HEK293 (cell line): ENCODE measurements around the gene S1PR4.
A peak's percentile ranks its signal among the peaks of the same experiment; 100 is the strongest.

Experiments used
- CTCF ChIA-PET: fragments of 350-600 bp; formaldehyde crosslinking; extraction: SDS; loops from one replicate; lab custom pipeline; 2021; ENCODE audit warnings: antibody characterized with exemption; lab: Yijun Ruan, JAX
- POLR2A ChIA-PET: fragments of 300-600 bp; formaldehyde crosslinking; extraction: SDS; loops from one replicate; lab custom pipeline; 2020; ENCODE audit warnings: antibody characterized with exemption, inconsistent platforms; lab: Yijun Ruan, JAX
- H3K27ac ChIP-seq: fragments of 200-500 bp; sonication (Bioruptor generic); 2 replicates; pipeline ENCODE4 v1.5.1; 2014; ENCODE audit warnings: low read depth, low read length, control low read depth, inconsistent platforms; ENCODE audit errors: extremely low read depth
- H3K36me3 ChIP-seq, 2 experiments: fragments of 200-500 bp in 1 of 2; sonication (Bioruptor generic) in 1 of 2; 1 replicate in 1 of 2; 2 replicates in 1 of 2; pipeline ENCODE4 v1.5.1; 2014 to 2017; ENCODE audit warnings: inconsistent platforms in 2 of 2, low read length in 2 of 2; ENCODE audit not compliant: control insufficient read depth in 2 of 2, insufficient read depth in 1 of 2
- H3K4me1 ChIP-seq: fragments of 200-500 bp; sonication (Bioruptor generic); 2 replicates; pipeline ENCODE4 v1.5.1; 2014; ENCODE audit warnings: mild to moderate bottlenecking, low read length, inconsistent platforms; ENCODE audit not compliant: control insufficient read depth, insufficient read depth
- H3K4me3 ChIP-seq: 2 replicates; pipeline ENCODE4 v1.5.1; 2011; ENCODE audit warnings: low read depth, mild to moderate bottlenecking, control low read depth, low read length, moderate library complexity
- H3K9me3 ChIP-seq: fragments of 200-500 bp; sonication (Bioruptor generic); 2 replicates; pipeline ENCODE4 v1.5.1; 2014; ENCODE audit warnings: low read depth, low read length, inconsistent platforms; ENCODE audit not compliant: control insufficient read depth, insufficient read depth
- EGR2 ChIP-seq: fragments of 450-650 bp; formaldehyde crosslinking; IDR thresholded peaks from 2 replicates; pipeline ENCODE4 v1.5.1; 2016; ENCODE audit warnings: low read depth, missing biosample characterization, missing genetic modification characterization
- KLF8 ChIP-seq: fragments of 450-650 bp; formaldehyde crosslinking; IDR thresholded peaks from 2 replicates; pipeline ENCODE4 v1.5.1; 2016; ENCODE audit warnings: missing biosample characterization, missing genetic modification characterization
- OVOL3 ChIP-seq: fragments of 450-650 bp; formaldehyde crosslinking; IDR thresholded peaks from 2 replicates; pipeline ENCODE4 v1.5.1; 2016; ENCODE audit warnings: missing biosample characterization, missing genetic modification characterization
- ZNF266 ChIP-seq: fragments of 450-650 bp; formaldehyde crosslinking; IDR thresholded peaks from 2 replicates; pipeline ENCODE4 v1.5.1; 2016; ENCODE audit warnings: missing biosample characterization, missing genetic modification characterization, low read depth
- ZNF341 ChIP-seq: fragments of 450-650 bp; formaldehyde crosslinking; IDR thresholded peaks from 2 replicates; pipeline ENCODE4; 2016; ENCODE audit warnings: low read depth, missing biosample characterization, missing genetic modification characterization
- ZNF530 ChIP-seq: fragments of 450-650 bp; formaldehyde crosslinking; IDR thresholded peaks from 2 replicates; pipeline ENCODE4 v1.5.1; 2016; ENCODE audit warnings: low read depth, missing biosample characterization, missing genetic modification characterization
- ZNF785 ChIP-seq: fragments of 450-650 bp; formaldehyde crosslinking; IDR thresholded peaks from 2 replicates; pipeline ENCODE4 v1.5.1; 2016; ENCODE audit warnings: missing biosample characterization, missing genetic modification characterization
- TF ChIP-seq, protein P1 (sequence below): fragments of 450-650 bp; formaldehyde crosslinking; IDR thresholded peaks from 2 replicates; pipeline ENCODE4 v1.5.1; 2016; ENCODE audit warnings: missing biosample characterization, missing genetic modification characterization
- TF ChIP-seq, protein P2 (sequence below): fragments of 450-650 bp; formaldehyde crosslinking; IDR thresholded peaks from 2 replicates; pipeline ENCODE4 v1.5.1; 2016; ENCODE audit warnings: missing biosample characterization, missing genetic modification characterization
- TF ChIP-seq, protein P3 (sequence below): fragments of 450-650 bp; formaldehyde crosslinking; IDR thresholded peaks from 2 replicates; pipeline ENCODE4 v1.5.1; 2016; ENCODE audit warnings: missing biosample characterization, missing genetic modification characterization
- TF ChIP-seq, protein P4 (sequence below): fragments of 450-650 bp; formaldehyde crosslinking; IDR thresholded peaks from 2 replicates; pipeline ENCODE4 v1.5.0; 2017; ENCODE audit warnings: missing biosample characterization, missing genetic modification characterization, borderline replicate concordance

The S1PR4 gene

DNA sequence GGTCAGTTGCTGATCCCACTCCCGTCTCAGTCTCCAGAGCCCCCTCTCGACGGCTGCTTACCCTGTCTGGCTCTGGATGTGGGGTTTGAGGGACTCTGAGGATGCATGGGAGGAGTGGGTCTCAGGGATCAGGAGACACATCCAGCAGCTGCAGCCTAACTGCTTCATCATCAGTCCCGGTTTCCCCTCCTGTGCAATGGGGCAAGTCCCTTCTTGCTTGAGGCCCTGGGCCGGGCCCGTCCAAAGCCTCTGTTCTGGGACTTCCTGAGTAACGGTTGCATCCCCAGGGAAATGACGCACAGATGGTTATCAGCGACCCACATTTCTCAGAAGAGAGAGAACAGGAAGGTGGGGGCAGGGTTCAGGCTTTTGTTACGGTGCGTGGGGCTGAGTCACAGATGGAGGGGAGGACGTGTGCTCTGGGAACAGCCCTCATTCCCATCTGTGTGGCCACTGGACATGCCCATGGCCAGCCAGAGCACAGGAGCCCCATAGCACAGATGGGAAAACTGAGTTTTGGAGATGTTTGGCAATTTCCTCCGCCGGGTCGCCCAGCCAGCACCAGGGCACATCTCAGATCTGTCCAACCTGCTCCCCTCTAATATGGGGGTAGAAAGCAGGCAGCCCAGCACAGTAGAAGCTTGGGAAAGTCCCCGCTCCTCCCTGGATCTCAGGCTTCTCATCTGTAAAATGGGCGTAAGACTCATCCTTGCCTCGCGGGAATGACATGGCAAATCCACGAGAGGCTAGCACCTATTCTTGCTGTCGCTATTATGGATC is 23.4 kb upstream of the S1PR4 start (continued):
- TF ChIP-seq OVOL3 (tag by site-specific recombination) (no peak), EGR2 (peak; percentile 65; the same call in 1 of the 2 replicates), ZNF530 (no peak), ZNF341 (tag by site-specific recombination) (peak; percentile 82), KLF8 (tag by site-specific recombination) (peak; percentile 43), ZNF266 (tag by site-specific recombination) (no peak)
- TF ChIP-seq, protein P1, sequence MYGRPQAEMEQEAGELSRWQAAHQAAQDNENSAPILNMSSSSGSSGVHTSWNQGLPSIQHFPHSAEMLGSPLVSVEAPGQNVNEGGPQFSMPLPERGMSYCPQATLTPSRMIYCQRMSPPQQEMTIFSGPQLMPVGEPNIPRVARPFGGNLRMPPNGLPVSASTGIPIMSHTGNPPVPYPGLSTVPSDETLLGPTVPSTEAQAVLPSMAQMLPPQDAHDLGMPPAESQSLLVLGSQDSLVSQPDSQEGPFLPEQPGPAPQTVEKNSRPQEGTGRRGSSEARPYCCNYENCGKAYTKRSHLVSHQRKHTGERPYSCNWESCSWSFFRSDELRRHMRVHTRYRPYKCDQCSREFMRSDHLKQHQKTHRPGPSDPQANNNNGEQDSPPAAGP: peak; percentile 90; the same call in 1 of the 2 replicates
- TF ChIP-seq, protein P2, sequence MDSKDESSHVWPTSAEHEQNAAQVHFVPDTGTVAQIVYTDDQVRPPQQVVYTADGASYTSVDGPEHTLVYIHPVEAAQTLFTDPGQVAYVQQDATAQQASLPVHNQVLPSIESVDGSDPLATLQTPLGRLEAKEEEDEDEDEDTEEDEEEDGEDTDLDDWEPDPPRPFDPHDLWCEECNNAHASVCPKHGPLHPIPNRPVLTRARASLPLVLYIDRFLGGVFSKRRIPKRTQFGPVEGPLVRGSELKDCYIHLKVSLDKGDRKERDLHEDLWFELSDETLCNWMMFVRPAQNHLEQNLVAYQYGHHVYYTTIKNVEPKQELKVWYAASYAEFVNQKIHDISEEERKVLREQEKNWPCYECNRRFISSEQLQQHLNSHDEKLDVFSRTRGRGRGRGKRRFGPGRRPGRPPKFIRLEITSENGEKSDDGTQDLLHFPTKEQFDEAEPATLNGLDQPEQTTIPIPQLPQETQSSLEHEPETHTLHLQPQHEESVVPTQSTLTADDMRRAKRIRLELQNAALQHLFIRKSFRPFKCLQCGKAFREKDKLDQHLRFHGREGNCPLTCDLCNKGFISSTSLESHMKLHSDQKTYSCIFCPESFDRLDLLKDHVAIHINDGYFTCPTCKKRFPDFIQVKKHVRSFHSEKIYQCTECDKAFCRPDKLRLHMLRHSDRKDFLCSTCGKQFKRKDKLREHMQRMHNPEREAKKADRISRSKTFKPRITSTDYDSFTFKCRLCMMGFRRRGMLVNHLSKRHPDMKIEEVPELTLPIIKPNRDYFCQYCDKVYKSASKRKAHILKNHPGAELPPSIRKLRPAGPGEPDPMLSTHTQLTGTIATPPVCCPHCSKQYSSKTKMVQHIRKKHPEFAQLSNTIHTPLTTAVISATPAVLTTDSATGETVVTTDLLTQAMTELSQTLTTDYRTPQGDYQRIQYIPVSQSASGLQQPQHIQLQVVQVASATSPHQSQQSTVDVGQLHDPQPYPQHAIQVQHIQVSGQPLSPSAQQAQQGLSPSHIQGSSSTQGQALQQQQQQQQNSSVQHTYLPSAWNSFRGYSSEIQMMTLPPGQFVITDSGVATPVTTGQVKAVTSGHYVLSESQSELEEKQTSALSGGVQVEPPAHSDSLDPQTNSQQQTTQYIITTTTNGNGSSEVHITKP (tag by site-specific recombination): peak; percentile 79
- TF ChIP-seq, protein P3, sequence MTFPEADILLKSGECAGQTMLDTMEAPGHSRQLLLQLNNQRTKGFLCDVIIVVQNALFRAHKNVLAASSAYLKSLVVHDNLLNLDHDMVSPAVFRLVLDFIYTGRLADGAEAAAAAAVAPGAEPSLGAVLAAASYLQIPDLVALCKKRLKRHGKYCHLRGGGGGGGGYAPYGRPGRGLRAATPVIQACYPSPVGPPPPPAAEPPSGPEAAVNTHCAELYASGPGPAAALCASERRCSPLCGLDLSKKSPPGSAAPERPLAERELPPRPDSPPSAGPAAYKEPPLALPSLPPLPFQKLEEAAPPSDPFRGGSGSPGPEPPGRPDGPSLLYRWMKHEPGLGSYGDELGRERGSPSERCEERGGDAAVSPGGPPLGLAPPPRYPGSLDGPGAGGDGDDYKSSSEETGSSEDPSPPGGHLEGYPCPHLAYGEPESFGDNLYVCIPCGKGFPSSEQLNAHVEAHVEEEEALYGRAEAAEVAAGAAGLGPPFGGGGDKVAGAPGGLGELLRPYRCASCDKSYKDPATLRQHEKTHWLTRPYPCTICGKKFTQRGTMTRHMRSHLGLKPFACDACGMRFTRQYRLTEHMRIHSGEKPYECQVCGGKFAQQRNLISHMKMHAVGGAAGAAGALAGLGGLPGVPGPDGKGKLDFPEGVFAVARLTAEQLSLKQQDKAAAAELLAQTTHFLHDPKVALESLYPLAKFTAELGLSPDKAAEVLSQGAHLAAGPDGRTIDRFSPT (tag by site-specific recombination): peak; percentile 77; the same call in 1 of the 2 replicates
- TF ChIP-seq, protein P4, sequence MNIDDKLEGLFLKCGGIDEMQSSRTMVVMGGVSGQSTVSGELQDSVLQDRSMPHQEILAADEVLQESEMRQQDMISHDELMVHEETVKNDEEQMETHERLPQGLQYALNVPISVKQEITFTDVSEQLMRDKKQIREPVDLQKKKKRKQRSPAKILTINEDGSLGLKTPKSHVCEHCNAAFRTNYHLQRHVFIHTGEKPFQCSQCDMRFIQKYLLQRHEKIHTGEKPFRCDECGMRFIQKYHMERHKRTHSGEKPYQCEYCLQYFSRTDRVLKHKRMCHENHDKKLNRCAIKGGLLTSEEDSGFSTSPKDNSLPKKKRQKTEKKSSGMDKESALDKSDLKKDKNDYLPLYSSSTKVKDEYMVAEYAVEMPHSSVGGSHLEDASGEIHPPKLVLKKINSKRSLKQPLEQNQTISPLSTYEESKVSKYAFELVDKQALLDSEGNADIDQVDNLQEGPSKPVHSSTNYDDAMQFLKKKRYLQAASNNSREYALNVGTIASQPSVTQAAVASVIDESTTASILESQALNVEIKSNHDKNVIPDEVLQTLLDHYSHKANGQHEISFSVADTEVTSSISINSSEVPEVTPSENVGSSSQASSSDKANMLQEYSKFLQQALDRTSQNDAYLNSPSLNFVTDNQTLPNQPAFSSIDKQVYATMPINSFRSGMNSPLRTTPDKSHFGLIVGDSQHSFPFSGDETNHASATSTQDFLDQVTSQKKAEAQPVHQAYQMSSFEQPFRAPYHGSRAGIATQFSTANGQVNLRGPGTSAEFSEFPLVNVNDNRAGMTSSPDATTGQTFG (tag by site-specific recombination): no peak

DNA sequence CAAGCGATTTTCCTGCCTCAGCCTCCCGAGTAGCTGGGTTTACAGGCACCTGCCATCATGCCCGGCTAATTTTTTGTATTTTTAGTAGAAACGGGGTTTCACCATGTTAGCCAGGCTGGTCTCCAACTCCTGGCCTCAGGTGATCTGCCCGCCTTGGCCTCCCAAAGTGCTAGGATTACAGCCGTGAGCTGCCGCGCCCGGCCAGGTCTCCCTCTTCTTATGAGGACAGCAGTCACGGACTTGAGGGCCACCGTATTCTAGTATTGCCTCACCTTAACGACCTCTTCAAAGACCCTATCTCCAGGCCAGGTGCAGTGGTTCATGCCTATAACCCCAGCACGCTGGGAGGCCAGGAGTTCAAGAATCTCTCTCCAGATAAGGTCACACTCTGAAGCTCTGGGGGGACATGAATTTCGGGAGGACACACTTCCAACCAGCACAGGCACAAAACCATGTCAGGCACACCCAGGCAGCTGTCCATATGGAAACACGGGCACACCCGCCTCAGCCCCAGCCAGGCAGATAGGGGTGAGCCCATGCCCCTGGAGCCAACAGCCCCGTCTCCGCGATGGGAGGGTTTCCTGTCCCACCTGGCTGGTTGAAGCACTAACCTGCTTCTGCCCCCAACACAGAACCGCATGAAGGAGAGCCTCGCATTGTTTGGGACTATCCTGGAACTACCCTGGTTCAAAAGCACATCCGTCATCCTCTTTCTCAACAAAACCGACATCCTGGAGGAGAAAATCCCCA is 21.3 kb upstream of the S1PR4 start:
- CTCF ChIA-PET: interaction anchor here (0.6 to 1.0 kb wide), 2 partner anchors 28 to 198 kb away, joined by 3 read pairs; no protein-coding TSS in a partner anchor
- no peaks in the 10 kb centered on the region for H3K4me1 ChIP-seq
- H3K4me3 ChIP-seq: no peak overlapping the region
- TF ChIP-seq ZNF785 (tag by site-specific recombination): no peak
- no peak overlapping the region for H3K27ac ChIP-seq
- H3K36me3 ChIP-seq: no peaks in the 10 kb centered on the region
- no peaks in the 10 kb centered on the region for H3K9me3 ChIP-seq
- POLR2A ChIA-PET: interaction anchor here (1.4 kb wide), 1 partner anchor 207 kb away, joined by 5 read pairs; no protein-coding TSS in a partner anchor
